ENCODE measurements around the gene GTSF1L. TPM values are rescaled to one million over a fixed set of nuclear protein-coding genes. Genes with fewer than 3 reads are reported as not detected.
A peak's percentile ranks its signal among the peaks of the same experiment; 100 is the strongest.

Gene GTSF1L
- total RNA-seq, 1 donor from 2014 or later, result not detected

DNA sequence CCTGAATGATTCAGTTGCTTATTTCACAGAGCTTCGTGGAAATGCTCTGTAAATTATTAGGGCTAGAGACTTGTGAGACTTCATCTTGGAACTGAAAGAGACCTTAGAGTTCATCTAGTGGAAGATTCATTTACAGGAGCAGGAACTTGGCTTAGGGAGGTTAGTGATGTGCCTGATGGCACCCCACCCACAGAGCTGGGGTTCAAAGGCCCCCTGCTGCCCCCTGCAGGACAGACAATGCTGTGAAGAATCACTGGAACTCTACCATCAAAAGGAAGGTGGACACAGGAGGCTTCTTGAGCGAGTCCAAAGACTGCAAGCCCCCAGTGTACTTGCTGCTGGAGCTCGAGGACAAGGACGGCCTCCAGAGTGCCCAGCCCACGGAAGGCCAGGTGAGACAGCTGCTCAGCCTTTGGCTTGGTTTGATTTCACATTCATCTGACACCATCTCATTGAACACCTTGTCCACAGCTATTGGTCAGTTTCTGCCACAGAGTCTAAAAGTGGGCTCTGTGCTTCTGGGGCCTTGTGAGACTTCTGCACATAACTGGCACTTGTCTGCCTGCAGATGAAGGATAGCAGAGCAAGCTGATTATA, 34.8 kb downstream of the GTSF1L start:
- H3K4me1 ChIP-seq, result no peaks in the 10 kb centered on the region
- peak in 1 of 2 donors; percentile 42 for ATAC-seq
- no peak overlapping the region for H3K4me3 ChIP-seq
- H3K9me3 ChIP-seq, result no peaks in the 10 kb centered on the region
- no peak overlapping the region for H3K27ac ChIP-seq
- no peak for DNase-seq
- H3K36me3 ChIP-seq, result no peaks in the 10 kb centered on the region
- H3K27me3 ChIP-seq (ENCODE audit: low read depth), result no peaks in the 10 kb centered on the region
- TF ChIP-seq, protein P1, sequence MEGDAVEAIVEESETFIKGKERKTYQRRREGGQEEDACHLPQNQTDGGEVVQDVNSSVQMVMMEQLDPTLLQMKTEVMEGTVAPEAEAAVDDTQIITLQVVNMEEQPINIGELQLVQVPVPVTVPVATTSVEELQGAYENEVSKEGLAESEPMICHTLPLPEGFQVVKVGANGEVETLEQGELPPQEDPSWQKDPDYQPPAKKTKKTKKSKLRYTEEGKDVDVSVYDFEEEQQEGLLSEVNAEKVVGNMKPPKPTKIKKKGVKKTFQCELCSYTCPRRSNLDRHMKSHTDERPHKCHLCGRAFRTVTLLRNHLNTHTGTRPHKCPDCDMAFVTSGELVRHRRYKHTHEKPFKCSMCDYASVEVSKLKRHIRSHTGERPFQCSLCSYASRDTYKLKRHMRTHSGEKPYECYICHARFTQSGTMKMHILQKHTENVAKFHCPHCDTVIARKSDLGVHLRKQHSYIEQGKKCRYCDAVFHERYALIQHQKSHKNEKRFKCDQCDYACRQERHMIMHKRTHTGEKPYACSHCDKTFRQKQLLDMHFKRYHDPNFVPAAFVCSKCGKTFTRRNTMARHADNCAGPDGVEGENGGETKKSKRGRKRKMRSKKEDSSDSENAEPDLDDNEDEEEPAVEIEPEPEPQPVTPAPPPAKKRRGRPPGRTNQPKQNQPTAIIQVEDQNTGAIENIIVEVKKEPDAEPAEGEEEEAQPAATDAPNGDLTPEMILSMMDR (IDR thresholded peaks at IDR 0.05), result peak; percentile 54
- intact Hi-C loops (cut with DNase I), result no loop called here

DNA sequence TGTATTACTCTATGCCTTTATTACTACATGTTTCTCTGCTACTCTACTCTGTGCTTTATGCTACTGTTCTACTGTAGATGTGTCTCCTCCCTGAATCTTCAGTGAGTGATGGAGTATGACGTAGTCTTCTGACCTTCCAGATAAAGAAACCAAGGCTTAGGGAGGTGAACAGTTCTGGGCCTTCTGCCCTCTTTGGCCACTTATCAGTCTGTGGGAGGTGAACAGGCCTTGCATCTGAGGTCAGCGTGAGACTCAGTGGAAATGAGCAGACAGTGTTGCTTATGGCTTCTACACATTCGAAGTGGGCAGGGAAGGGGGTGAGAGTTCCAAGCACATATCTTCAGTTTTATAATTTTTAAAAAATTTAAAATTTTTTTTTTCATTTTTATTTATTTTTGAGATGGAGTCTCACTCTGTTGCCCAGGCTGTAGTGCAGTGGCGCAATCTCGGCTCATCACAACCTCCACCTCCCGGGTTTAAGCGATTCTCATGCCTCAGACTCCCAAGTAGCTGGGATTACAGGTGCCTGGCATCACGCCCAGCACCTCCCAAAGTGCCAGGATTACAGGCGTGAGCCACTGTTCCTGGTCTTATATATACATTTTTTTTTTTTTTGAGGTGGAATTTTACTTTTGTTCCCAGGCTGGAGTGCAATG, 35.7 kb downstream of the GTSF1L start:
- TF ChIP-seq, protein P1 (IDR thresholded peaks at IDR 0.05), result no peak
- DNase-seq (no peak), ATAC-seq (no peak)
- Histone ChIP-seq H3K4me1 (no peaks in the 10 kb centered on the region), H3K9me3 (no peaks in the 10 kb centered on the region), H3K4me3 (no peak overlapping the region), H3K27ac (no peak overlapping the region), H3K27me3 (ENCODE audit: low read depth) (no peaks in the 10 kb centered on the region), H3K36me3 (no peaks in the 10 kb centered on the region)
- intact Hi-C loops (cut with DNase I), result no loop called here

DNA sequence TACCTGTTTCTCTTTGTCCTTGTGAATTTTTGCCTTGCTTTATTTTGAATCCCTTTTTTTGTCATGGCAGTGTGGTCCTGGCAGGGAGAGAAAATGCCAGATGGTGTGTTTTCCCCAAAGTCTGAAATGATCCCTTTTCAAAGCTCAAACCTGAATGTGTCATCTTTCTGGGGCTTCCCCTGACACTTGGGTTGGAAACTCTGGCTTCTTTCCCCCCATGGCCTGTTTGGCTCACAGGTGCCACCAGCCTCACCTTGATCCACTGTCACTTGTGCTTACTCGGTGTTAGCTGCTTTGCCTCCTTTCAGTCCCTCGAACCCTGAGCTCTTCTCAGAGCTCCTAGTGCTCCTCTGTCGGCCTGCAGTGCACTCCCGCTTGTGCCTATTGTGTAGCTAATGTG, 37.6 kb downstream of the GTSF1L start:
- no peak overlapping the region for H3K4me3 ChIP-seq
- no peaks in the 10 kb centered on the region for H3K36me3 ChIP-seq
- DNase-seq, result no peak
- H3K27ac ChIP-seq, result no peak overlapping the region
- no peaks in the 10 kb centered on the region for H3K27me3 ChIP-seq (ENCODE audit: low read depth)
- intact Hi-C loops (cut with DNase I), result no loop called here
- ATAC-seq, result no peak
- no peaks in the 10 kb centered on the region for H3K4me1 ChIP-seq
- TF ChIP-seq, protein P1 (IDR thresholded peaks at IDR 0.05), result no peak
- H3K9me3 ChIP-seq, result no peaks in the 10 kb centered on the region

DNA sequence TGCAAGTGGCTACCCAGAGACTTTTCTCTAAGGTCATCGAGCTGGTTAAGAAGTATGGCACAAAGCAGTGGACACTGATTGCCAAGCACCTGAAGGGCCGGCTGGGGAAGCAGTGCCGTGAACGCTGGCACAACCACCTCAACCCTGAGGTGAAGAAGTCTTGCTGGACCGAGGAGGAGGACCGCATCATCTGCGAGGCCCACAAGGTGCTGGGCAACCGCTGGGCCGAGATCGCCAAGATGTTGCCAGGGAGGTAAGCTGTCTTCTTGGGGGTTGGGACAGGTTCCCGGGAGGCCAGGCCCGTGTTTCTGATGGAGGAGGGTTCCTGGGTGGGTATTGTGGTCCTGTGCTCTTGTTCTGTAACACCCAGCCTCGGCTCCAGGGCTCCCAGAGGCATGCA, 40.0 kb downstream of the GTSF1L start:
- ATAC-seq (no peak), DNase-seq (no peak)
- Histone ChIP-seq H3K4me3 (no peak overlapping the region), H3K9me3 (no peaks in the 10 kb centered on the region), H3K36me3 (no peaks in the 10 kb centered on the region), H3K27me3 (ENCODE audit: low read depth) (no peaks in the 10 kb centered on the region), H3K27ac (no peak overlapping the region), H3K4me1 (no peaks in the 10 kb centered on the region)
- TF ChIP-seq, protein P1 (IDR thresholded peaks at IDR 0.05), result no peak
- intact Hi-C loops (cut with DNase I), result no loop called here

DNA sequence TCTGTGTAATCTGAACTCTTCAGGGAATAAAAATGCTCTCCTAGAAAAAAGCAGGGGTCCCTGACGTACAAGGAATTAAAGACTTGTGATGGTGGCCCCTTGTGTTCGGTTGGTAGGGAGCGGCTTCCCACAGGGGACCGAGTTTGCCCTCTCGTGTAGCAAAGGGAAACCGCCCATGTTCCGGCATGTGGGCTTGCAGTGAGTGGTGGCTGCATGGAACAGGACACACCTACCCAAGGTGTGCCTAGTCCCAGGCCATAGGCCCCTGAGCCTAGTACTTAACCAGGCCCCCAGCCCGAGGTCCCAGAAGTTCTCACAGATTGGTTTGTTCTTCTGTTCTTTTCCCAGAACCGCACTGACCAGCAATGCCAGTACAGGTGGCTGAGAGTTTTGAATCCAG, 44.4 kb downstream of the GTSF1L start:
- H3K4me3 ChIP-seq, result no peak overlapping the region
- peak in 1 of 2 donors; percentile 37 for ATAC-seq

More for the DNA sequence above, 44.4 kb downstream of the GTSF1L start:
- intact Hi-C loops (cut with DNase I), result no loop called here
- no peaks in the 10 kb centered on the region for H3K36me3 ChIP-seq
- DNase-seq, result no peak
- TF ChIP-seq, protein P1 (IDR thresholded peaks at IDR 0.05), result no peak
- no peaks in the 10 kb centered on the region for H3K9me3 ChIP-seq
- H3K4me1 ChIP-seq, result no peaks in the 10 kb centered on the region
- H3K27ac ChIP-seq, result no peak overlapping the region
- no peaks in the 10 kb centered on the region for H3K27me3 ChIP-seq (ENCODE audit: low read depth)
